Thyroid gland (tissue), 4 donors: ENCODE data around the gene THRB.

Experiments used
- POLR2A ChIP-seq, 2 donors: fragments of 450-650 bp; IDR thresholded peaks; one replicate each; pipeline ENCODE4 v1.6.1; 2017; ENCODE audit warnings: antibody characterized with exemption in 2 of 2, mild to moderate bottlenecking in 2 of 2, moderate library complexity in 1 of 2
- TF ChIP-seq, protein P1 (sequence below), 6 experiments: fragments of 200-600 bp in 3 of 6; fragments of 450-650 bp in 3 of 6; sonication (generic) in 3 of 6; IDR thresholded peaks; one replicate each; pipeline ENCODE4 v1.5.1; 2016 to 2019; ENCODE audit warnings: antibody characterized with exemption in 6 of 6, mild to moderate bottlenecking in 2 of 6, inconsistent platforms in 1 of 6, moderate library complexity in 1 of 6

DNA sequence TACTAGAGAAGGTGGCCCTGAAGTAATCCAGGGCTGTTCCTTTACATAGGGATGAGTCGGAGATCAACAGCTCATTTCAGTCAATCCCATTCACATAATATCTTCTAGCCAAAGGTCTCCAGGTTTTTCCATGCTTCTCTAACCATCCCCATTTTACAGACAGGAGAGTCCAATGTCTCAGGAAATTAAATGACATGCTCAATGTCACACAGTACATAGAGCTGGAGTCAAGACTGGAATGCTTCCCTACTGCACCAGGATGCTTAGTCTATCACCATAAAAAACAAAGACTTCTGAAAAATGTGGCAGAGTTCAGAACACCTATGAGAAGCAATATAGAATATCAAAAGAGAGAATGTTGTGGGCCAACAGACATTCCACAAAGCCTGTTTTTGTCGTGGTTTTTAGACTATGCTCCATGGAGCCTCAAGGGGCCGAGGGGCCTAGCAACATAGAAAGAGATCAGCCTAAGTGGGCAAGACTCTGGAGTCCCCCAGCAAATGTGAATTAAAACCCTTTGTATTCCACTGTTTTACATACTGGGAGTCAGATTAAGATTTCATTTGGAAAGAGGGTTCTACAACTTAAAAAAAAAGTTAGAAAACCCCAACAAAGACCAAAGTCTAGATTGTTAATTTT, 122.0 kb downstream of the THRB start:
- TF ChIP-seq, protein P1, sequence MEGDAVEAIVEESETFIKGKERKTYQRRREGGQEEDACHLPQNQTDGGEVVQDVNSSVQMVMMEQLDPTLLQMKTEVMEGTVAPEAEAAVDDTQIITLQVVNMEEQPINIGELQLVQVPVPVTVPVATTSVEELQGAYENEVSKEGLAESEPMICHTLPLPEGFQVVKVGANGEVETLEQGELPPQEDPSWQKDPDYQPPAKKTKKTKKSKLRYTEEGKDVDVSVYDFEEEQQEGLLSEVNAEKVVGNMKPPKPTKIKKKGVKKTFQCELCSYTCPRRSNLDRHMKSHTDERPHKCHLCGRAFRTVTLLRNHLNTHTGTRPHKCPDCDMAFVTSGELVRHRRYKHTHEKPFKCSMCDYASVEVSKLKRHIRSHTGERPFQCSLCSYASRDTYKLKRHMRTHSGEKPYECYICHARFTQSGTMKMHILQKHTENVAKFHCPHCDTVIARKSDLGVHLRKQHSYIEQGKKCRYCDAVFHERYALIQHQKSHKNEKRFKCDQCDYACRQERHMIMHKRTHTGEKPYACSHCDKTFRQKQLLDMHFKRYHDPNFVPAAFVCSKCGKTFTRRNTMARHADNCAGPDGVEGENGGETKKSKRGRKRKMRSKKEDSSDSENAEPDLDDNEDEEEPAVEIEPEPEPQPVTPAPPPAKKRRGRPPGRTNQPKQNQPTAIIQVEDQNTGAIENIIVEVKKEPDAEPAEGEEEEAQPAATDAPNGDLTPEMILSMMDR (IDR thresholded peaks at IDR 0.05): no peak
- TF ChIP-seq POLR2A (IDR thresholded peaks at IDR 0.05): no peak
